Measurements from ENCODE around the gene MAGIX.
A peak's percentile ranks its signal among the peaks of the same experiment; 100 is the strongest.
"Not testable (repeated sequence)": the region's sequence is repeated elsewhere in the genome, so short reads cannot be mapped to it uniquely, and the experiment has no call there.

The MAGIX gene

GRCh38 chrX:49162620-49163019 is at the start of gene MAGIX:
TSS of gene MAGIX (plus strand) at chrX:49162758. CDS start at chrX:49162890, 132 bp downstream.
- FAIRE-seq (no peak), DNase-seq (ENCODE audit: low spot score) (no peak)

GRCh38 chrX:49116076-49116475 is 46.5 kb upstream of the MAGIX start:
- no peak for FAIRE-seq

GRCh38 chrX:49116716-49117115 is 45.8 kb upstream of the MAGIX start:
- FAIRE-seq (no peak), DNase-seq (ENCODE audit: low spot score) (no peak)

More at GRCh38 chrX:49116076-49116475, 46.5 kb upstream of the MAGIX start:
- no peak for DNase-seq (ENCODE audit: low spot score)

- DNase-seq (ENCODE audit: low spot score) (no peak), FAIRE-seq (no peak)
These were observed 45.0 kb upstream of the MAGIX start for GRCh38 chrX:49117581-49117980.

- DNase-seq (ENCODE audit: low spot score) (no peak), FAIRE-seq (no peak)
These were observed 42.5 kb upstream of the MAGIX start for GRCh38 chrX:49120091-49120490.

- FAIRE-seq = no peak
These were observed 40.1 kb upstream of the MAGIX start for GRCh38 chrX:49122499-49122898.

GRCh38 chrX:49127742-49128258 is 34.8 kb upstream of the MAGIX start:
- not testable (repeated sequence) for DNase-seq (ENCODE audit: low spot score); FAIRE-seq

More at GRCh38 chrX:49122499-49122898, 40.1 kb upstream of the MAGIX start:
- no peak for DNase-seq (ENCODE audit: low spot score)

GRCh38 chrX:49129427-49129826 is 33.1 kb upstream of the MAGIX start:
- FAIRE-seq (no peak), DNase-seq (ENCODE audit: low spot score) (no peak)

GRCh38 chrX:49132275-49132674 is 30.3 kb upstream of the MAGIX start:
- FAIRE-seq; DNase-seq (ENCODE audit: low spot score): not testable (repeated sequence)

GRCh38 chrX:49133759-49134158 is 28.8 kb upstream of the MAGIX start:
- no peak for FAIRE-seq
- DNase-seq (ENCODE audit: low spot score) = no peak

GRCh38 chrX:49137492-49137891 is 25.1 kb upstream of the MAGIX start:
- DNase-seq (ENCODE audit: low spot score) = peak; percentile 21
- no peak for FAIRE-seq

GRCh38 chrX:49139713-49140112 is 22.8 kb upstream of the MAGIX start:
- DNase-seq (ENCODE audit: low spot score) = no peak
- FAIRE-seq = no peak

GRCh38 chrX:49142264-49142663 is 20.3 kb upstream of the MAGIX start:
- not testable (repeated sequence) for DNase-seq (ENCODE audit: low spot score); FAIRE-seq

- DNase-seq (ENCODE audit: low spot score); FAIRE-seq: not testable (repeated sequence)
These were observed 19.4 kb upstream of the MAGIX start for GRCh38 chrX:49143154-49143553.

- no peak for FAIRE-seq
These were observed 15.3 kb upstream of the MAGIX start for GRCh38 chrX:49147282-49147681.

GRCh38 chrX:49147936-49148335 is 14.6 kb upstream of the MAGIX start:
- DNase-seq (ENCODE audit: low spot score) (no peak), FAIRE-seq (no peak)

More at GRCh38 chrX:49147282-49147681, 15.3 kb upstream of the MAGIX start:
- no peak for DNase-seq (ENCODE audit: low spot score)

- not testable (repeated sequence) for DNase-seq (ENCODE audit: low spot score); FAIRE-seq
These were observed 14.0 kb upstream of the MAGIX start for GRCh38 chrX:49148390-49149100.

GRCh38 chrX:49149291-49149690 is 13.3 kb upstream of the MAGIX start:
- not testable (repeated sequence) for FAIRE-seq; DNase-seq (ENCODE audit: low spot score)

- FAIRE-seq (no peak), DNase-seq (ENCODE audit: low spot score) (no peak)
These were observed 9.1 kb upstream of the MAGIX start for GRCh38 chrX:49153467-49153866.

- DNase-seq (ENCODE audit: low spot score) = peak; percentile 45
- FAIRE-seq = no peak
These were observed 7.2 kb upstream of the MAGIX start for GRCh38 chrX:49155243-49155899.

- DNase-seq (ENCODE audit: low spot score) = peak; percentile 87
- FAIRE-seq = peak; percentile 61
These were observed 6.4 kb upstream of the MAGIX start for GRCh38 chrX:49155900-49156837.
